H1 (cell line): Measurements from ENCODE around the gene MCF2L. TPM values are rescaled to one million over a fixed set of nuclear protein-coding genes. Genes with fewer than 3 reads are reported as not detected.

ENCODE experiments used
- CTCF ChIA-PET: fragments of 300-600 bp; sonication (Branson Sonifier 250); formaldehyde crosslinking; loops from one replicate; lab custom pipeline; 2021; ENCODE audit not compliant: partially characterized antibody; lab: Charles Lee
- POLR2A ChIA-PET: fragments of 300-600 bp; sonication (Branson Sonifier 250); formaldehyde crosslinking; loops from one replicate; lab custom pipeline; 2021; ENCODE audit warnings: inconsistent platforms; ENCODE audit not compliant: partially characterized antibody; lab: Charles Lee
- DNase-seq, 2 experiments: peaks; one replicate each; pipeline versions ENCODE4 v3.0.0 to v3.0.0-alpha.2; 2010 to 2022; ENCODE audit warnings: low spot score in 2 of 2, low read depth in 1 of 2, mixed read lengths in 1 of 2
- FAIRE-seq: peaks from 2 replicates; lab custom pipeline; 2011; peaks lifted over from hg19 to GRCh38; lab: Jason Lieb, UNC
- H2AFZ ChIP-seq: 2 replicates; pipeline ENCODE4 v1.8.1; 2012; ENCODE audit warnings: low read length, inconsistent platforms
- H2AK5ac ChIP-seq: 2 replicates; pipeline ENCODE4 v1.6.1; 2013; ENCODE audit warnings: low read depth, low read length
- H2BK120ac ChIP-seq: replicated peaks from 2 replicates; pipeline ENCODE3; 2013; ENCODE audit warnings: low read depth, low read length, inconsistent platforms
- H2BK12ac ChIP-seq: 2 replicates; pipeline ENCODE4 v1.6.1; 2013; ENCODE audit warnings: low read depth, low read length
- H2BK15ac ChIP-seq: 2 replicates; pipeline ENCODE4 v1.6.1; 2013; ENCODE audit warnings: low read length
- H2BK20ac ChIP-seq: 2 replicates; pipeline ENCODE4 v1.6.1; 2013; ENCODE audit warnings: low read length
- H2BK5ac ChIP-seq: 2 replicates; pipeline ENCODE4 v1.6.1; 2013; ENCODE audit warnings: low read depth, low read length
- H3K14ac ChIP-seq: 2 replicates; pipeline ENCODE4 v1.6.1; 2013; ENCODE audit warnings: inconsistent platforms; ENCODE audit not compliant: insufficient read length
- H3K18ac ChIP-seq: 2 replicates; pipeline ENCODE4 v1.6.1; 2013; ENCODE audit warnings: low read length; ENCODE audit errors: extremely low read depth
- H3K23ac ChIP-seq: 2 replicates; pipeline ENCODE4 v1.6.1; 2013; ENCODE audit warnings: inconsistent platforms; ENCODE audit not compliant: insufficient read length
- H3K23me2 ChIP-seq: 2 replicates; pipeline ENCODE4 v1.6.1; 2013; ENCODE audit warnings: low read depth, low read length
- H3K27ac ChIP-seq: 2 replicates; pipeline ENCODE4 v1.6.1; 2011; ENCODE audit warnings: low read depth, low read length, inconsistent platforms
- H3K27me3 ChIP-seq, 4 experiments: replicated peaks in 1 of 4; 1 replicate in 1 of 4; 2 replicates in 3 of 4; pipeline versions ENCODE4 v1.6.1 to v1.8.1; 2011 to 2013; ENCODE audit warnings: low read length in 3 of 4, mild to moderate bottlenecking in 3 of 4, inconsistent platforms in 2 of 4, mixed read lengths in 2 of 4, moderate library complexity in 1 of 4; ENCODE audit not compliant: control insufficient read depth in 3 of 4, insufficient read depth in 3 of 4; ENCODE audit errors: extremely low read depth in 1 of 4
- H3K36me3 ChIP-seq, 4 experiments: 2 replicates each; pipeline versions ENCODE4 v1.6.1 to v1.8.1; 2011 to 2013; ENCODE audit warnings: mild to moderate bottlenecking in 4 of 4, low read length in 3 of 4, moderate library complexity in 2 of 4, control low read depth in 1 of 4, inconsistent platforms in 1 of 4; ENCODE audit not compliant: insufficient read depth in 4 of 4, control insufficient read depth in 2 of 4
- H3K4ac ChIP-seq: replicated peaks from 2 replicates; pipeline ENCODE3; 2013; ENCODE audit warnings: low read length, low read depth, mixed read lengths, inconsistent platforms; ENCODE audit not compliant: insufficient read length
- H3K4me1 ChIP-seq, 4 experiments: replicated peaks in 1 of 4; 1 replicate in 1 of 4; 2 replicates in 3 of 4; pipeline versions ENCODE4 v1.6.1 to v1.8.1; 2011 to 2013; ENCODE audit warnings: low read length in 3 of 4, inconsistent platforms in 2 of 4, mixed read lengths in 1 of 4; ENCODE audit not compliant: insufficient read depth in 4 of 4, control insufficient read depth in 3 of 4
- H3K4me2 ChIP-seq, 2 experiments: 2 replicates each; pipeline versions ENCODE4 v1.6.1 to v1.8.1; 2011 to 2013; ENCODE audit warnings: low read depth in 2 of 2, low read length in 2 of 2, control low read depth in 1 of 2, inconsistent platforms in 1 of 2, mild to moderate bottlenecking in 1 of 2; ENCODE audit not compliant: insufficient read depth in 1 of 2
- H3K4me3 ChIP-seq, 4 experiments: fragments of 200-600, 300-600 bp in 1 of 4; sonication (generic), shearing (Covaris generic), sonication (Bioruptor Twin) in 1 of 4; 2 replicates each; pipeline versions ENCODE4 v1.5.1 to v1.8.1; 2011 to 2016; ENCODE audit warnings: low read length in 4 of 4, low read depth in 3 of 4, control low read depth in 2 of 4, inconsistent platforms in 2 of 4, mild to moderate bottlenecking in 2 of 4, mixed read lengths in 1 of 4, moderate library complexity in 1 of 4; ENCODE audit not compliant: insufficient read depth in 2 of 4; ENCODE audit errors: extremely low read depth in 1 of 4
- H3K56ac ChIP-seq: replicated peaks from 2 replicates; pipeline ENCODE3; 2013; ENCODE audit warnings: low read depth, mild to moderate bottlenecking, mixed read lengths, low read length, inconsistent platforms; ENCODE audit not compliant: insufficient read length
- H3K79me1 ChIP-seq: 2 replicates; pipeline ENCODE4 v1.6.1; 2013; ENCODE audit warnings: low read depth, low read length, control low read depth
- H3K79me2 ChIP-seq, 2 experiments: 2 replicates each; pipeline versions ENCODE4 v1.6.1 to v1.8.1; 2012 to 2013; ENCODE audit warnings: low read length in 2 of 2, mild to moderate bottlenecking in 2 of 2, inconsistent platforms in 1 of 2; ENCODE audit not compliant: insufficient read depth in 2 of 2, control insufficient read depth in 1 of 2
- H3K9ac ChIP-seq, 4 experiments: replicated peaks in 1 of 4; 1 replicate in 1 of 4; 2 replicates in 3 of 4; pipeline versions ENCODE4 v1.6.1 to v1.8.1; 2011 to 2013; ENCODE audit warnings: low read depth in 3 of 4, low read length in 3 of 4, control low read depth in 2 of 4, mild to moderate bottlenecking in 2 of 4, moderate library complexity in 2 of 4, inconsistent platforms in 1 of 4; ENCODE audit errors: extremely low read depth in 1 of 4
- H3K9me3 ChIP-seq, 2 experiments: 2 replicates each; pipeline versions ENCODE4 v1.6.1 to v1.8.1; 2012 to 2013; ENCODE audit warnings: mild to moderate bottlenecking in 2 of 2, moderate library complexity in 2 of 2, control low read depth in 1 of 2, inconsistent platforms in 1 of 2, low read depth in 1 of 2, low read length in 1 of 2, mixed read lengths in 1 of 2; ENCODE audit not compliant: insufficient read depth in 2 of 2
- H4K20me1 ChIP-seq, 2 experiments: replicated peaks in 1 of 2; 2 replicates each; pipeline versions ENCODE3 to v1.8.1; 2011 to 2013; ENCODE audit warnings: inconsistent platforms in 2 of 2, low read length in 2 of 2, mild to moderate bottlenecking in 1 of 2; ENCODE audit not compliant: insufficient read depth in 2 of 2, control insufficient read depth in 1 of 2
- H4K5ac ChIP-seq: 2 replicates; pipeline ENCODE4 v1.6.1; 2013; ENCODE audit warnings: low read length, low read depth, mixed read lengths, inconsistent platforms; ENCODE audit not compliant: insufficient read length
- H4K8ac ChIP-seq: 2 replicates; pipeline ENCODE4 v1.8.0; 2013; ENCODE audit warnings: mild to moderate bottlenecking, moderate library complexity, low read length, inconsistent platforms; ENCODE audit not compliant: insufficient read depth; ENCODE audit errors: extremely low read depth
- H4K91ac ChIP-seq: replicated peaks from 2 replicates; pipeline ENCODE3; 2013; ENCODE audit warnings: low read length, mixed read lengths, inconsistent platforms; ENCODE audit not compliant: insufficient read length
- BACH1 ChIP-seq: IDR thresholded peaks from 2 replicates; pipeline ENCODE4 v1.6.1; 2012; ENCODE audit warnings: low read length, improper control_type of control experiment
- CBX5 ChIP-seq: fragments of 300-800, 300-1000 bp; sonication (generic); IDR thresholded peaks from 2 replicates; pipeline ENCODE4 v1.7.1; 2016; ENCODE audit warnings: antibody characterized with exemption, low read length, low read depth
- CEBPB ChIP-seq: IDR thresholded peaks from 2 replicates; pipeline ENCODE4 v1.6.1; 2012; ENCODE audit warnings: low read depth, low read length
- CHD1 ChIP-seq: IDR thresholded peaks from 2 replicates; pipeline ENCODE4 v1.6.1; 2012; ENCODE audit warnings: low read depth, low read length, improper control_type of control experiment
- CTBP2 ChIP-seq: IDR thresholded peaks from 2 replicates; pipeline ENCODE4 v1.7.0; 2011; ENCODE audit warnings: borderline replicate concordance, mild to moderate bottlenecking, moderate library complexity, mixed read lengths, low read length; ENCODE audit not compliant: insufficient read depth, insufficient read length
- CTCF ChIP-seq, 3 experiments: IDR thresholded peaks; 1 replicate in 2 of 3; 2 replicates in 1 of 3; pipeline versions ENCODE4 v1.5.1 to v1.6.1; 2011; ENCODE audit warnings: low read length in 3 of 3, mild to moderate bottlenecking in 3 of 3, inconsistent platforms in 2 of 3, low read depth in 1 of 3, moderate library complexity in 1 of 3; ENCODE audit not compliant: insufficient read depth in 1 of 3; ENCODE audit errors: control extremely low read depth in 1 of 3
- KDM5A ChIP-seq: fragments of 200-600 bp; IDR thresholded peaks from 2 replicates; pipeline ENCODE4 v1.7.1; 2012; ENCODE audit warnings: mild to moderate bottlenecking, low read length, inconsistent platforms, mixed read lengths
- RFX5 ChIP-seq: IDR thresholded peaks from 2 replicates; pipeline ENCODE4 v1.6.1; 2011; ENCODE audit warnings: low read depth, low read length, improper control_type of control experiment, borderline replicate concordance
- SP1 ChIP-seq: IDR thresholded peaks from 2 replicates; pipeline ENCODE4 v1.6.1; 2011; ENCODE audit warnings: low read depth, low read length
- SUZ12 ChIP-seq: fragments of 200-600 bp; sonication (generic); IDR thresholded peaks from 2 replicates; pipeline ENCODE4 v1.6.1; 2012; ENCODE audit warnings: mild to moderate bottlenecking, inconsistent platforms, low read length, moderate library complexity, mixed read lengths
- TBP ChIP-seq: IDR thresholded peaks from 2 replicates; pipeline ENCODE4 v1.6.1; 2011; ENCODE audit warnings: low read depth, low read length, improper control_type of control experiment
- TCF12 ChIP-seq: IDR thresholded peaks from 2 replicates; pipeline ENCODE4 v1.6.1; 2011; ENCODE audit warnings: low read depth, mild to moderate bottlenecking, low read length
- WGBS, 2 experiments: shearing (Covaris generic) in 1 of 2; methylation state at CpG; one replicate each; pipeline versions ENCODE4 v1.1.6 to v1.1.7; 2013 to 2015; ENCODE audit warnings: low lambda C conversion rate in 2 of 2, mixed read lengths in 2 of 2, inconsistent platforms in 1 of 2, low coverage in 1 of 2, missing lambda C conversion rate in 1 of 2; ENCODE audit not compliant: insufficient replicate concordance in 2 of 2, insufficient coverage in 1 of 2, insufficient read length in 1 of 2; ENCODE audit errors: extremely low coverage in 1 of 2, missing lambda C conversion rate in 1 of 2; 5-methylcytosine and 5-hydroxymethylcytosine counted together
- polyA plus RNA-seq, 7 experiments: library from polyadenylated mRNA; depleted of rRNA in 3 of 7; stranded (reverse) in 5 of 7; unstranded in 2 of 7; fragments of >200 nt in 5 of 7; fragments of 200-250 nt in 2 of 7; gene quantifications; 1 replicate in 5 of 7; 2 replicates in 1 of 7; 4 replicates in 1 of 7; pipeline versions ENCODE4 v1.2.1 to v1.2.3, GENCODE V29; 2011 to 2013; ENCODE audit warnings: missing spikeins in 2 of 7, mixed read lengths in 2 of 7
- total RNA-seq: library from RNA; stranded (reverse); fragmentation: NEBNext Ultra II Directional; extraction: Animal tissue kit (Norgen Biotek cat#: 25700); gene quantifications from 2 replicates; pipeline ENCODE4 v1.2.1, GENCODE V29; 2021

The MCF2L gene
- total and polyA plus RNA-seq, 2 of the 8 experiments (the other 6 are each of a cell fraction or from before 2014, with no cell fraction given), result 10.1 to 24.4 TPM

GRCh38 chr13:113116871-113117271, 147.9 kb downstream of the MCF2L start:
- H3K9ac ChIP-seq, result no peak overlapping the region
- peaks cover 0 to 4% of the 10 kb centered on the region in 2 experiments for H4K20me1 ChIP-seq
- no peak overlapping the region for H3K27ac ChIP-seq
- H3K4me1 ChIP-seq, result no peaks in the 10 kb centered on the region; a peak in 1 of 7 replicates
- H3K9me3 ChIP-seq, result peaks cover 4 to 6% of the 10 kb centered on the region in 2 experiments; a peak in 2 of 4 replicates
- H2BK15ac ChIP-seq, result no peak overlapping the region
- H4K5ac ChIP-seq, result no peak overlapping the region
- no peak overlapping the region for H3K23ac ChIP-seq
- H3K79me1 ChIP-seq, result no peaks in the 10 kb centered on the region
- H2BK5ac ChIP-seq, result no peak overlapping the region
- 99% methylated on average over 9 of the region's 10 CpGs; no CpG with 5 or more reads in 1 of the 2 experiments for WGBS, 2 experiments
- no peak overlapping the region for H2AFZ ChIP-seq
- no peak overlapping the region for H2AK5ac ChIP-seq
- H3K79me2 ChIP-seq, result no peaks in the 10 kb centered on the region
- H3K56ac ChIP-seq, result no peak overlapping the region
- no peaks in the 10 kb centered on the region; a peak in 2 of 7 replicates for H3K27me3 ChIP-seq
- no peak overlapping the region for H4K8ac ChIP-seq
- H4K91ac ChIP-seq, result no peak overlapping the region
- H2BK20ac ChIP-seq, result no peak overlapping the region
- H3K4me2 ChIP-seq, result no peak overlapping the region
- H3K4ac ChIP-seq, result no peak overlapping the region
- H3K36me3 ChIP-seq, result no peaks in the 10 kb centered on the region; a peak in 1 of 8 replicates
- no peaks in the 10 kb centered on the region for H3K23me2 ChIP-seq
- H3K14ac ChIP-seq, result no peak overlapping the region
- DNase-seq (peak in 1 of 2 experiments; percentile 23), FAIRE-seq (no peak)
- CTCF ChIA-PET, result interaction anchor here (0.6 to 2.4 kb wide), 4 partner anchors 23 to 301 kb away, joined by 3 to 6 read pairs (median 3); no protein-coding TSS in a partner anchor
- POLR2A ChIA-PET, result interaction anchor here (0.6 to 1.5 kb wide), 4 partner anchors 13 to 1456 kb away, joined by 3 to 6 read pairs (median 4); no protein-coding TSS in a partner anchor
- H3K4me3 ChIP-seq, result no peak overlapping the region
- no peak overlapping the region for H2BK120ac ChIP-seq
- H2BK12ac ChIP-seq, result no peak overlapping the region
- no peak overlapping the region for H3K18ac ChIP-seq
- TF ChIP-seq CTBP2, result no peak
- TF ChIP-seq CHD1, result no peak
- no peak for TF ChIP-seq RFX5
- no peak for TF ChIP-seq SP1
- TF ChIP-seq CBX5, result no peak
- TF ChIP-seq TBP, result no peak
- no peak for TF ChIP-seq KDM5A
- no peak for TF ChIP-seq CEBPB
- TF ChIP-seq SUZ12, result no peak
- TF ChIP-seq CTCF (IDR thresholded peaks at IDR 0.05; ENCODE audit: control extremely low read depth in 1 of 3, insufficient read depth in 1 of 3, low read depth in 1 of 3, low read length in 3 of 3), result no peak
- TF ChIP-seq BACH1, result no peak
- no peak for TF ChIP-seq TCF12
